Ascending aorta (tissue), 2 donors: ENCODE results near the gene MRPL48. TPM values are rescaled to one million over a fixed set of nuclear protein-coding genes. Genes with fewer than 3 reads are reported as not detected.
"Not testable (repeated sequence)": the region's sequence is repeated elsewhere in the genome, so short reads cannot be mapped to it uniquely, and the experiment has no call there.

ENCODE experiments used
- DNase-seq, 2 donors: peaks; one replicate each; pipeline ENCODE4 v3.0.0-alpha.2; 2019; ENCODE audit warnings: low spot score in 2 of 2
- H3K27ac ChIP-seq, 2 donors: fragments of 200-600 bp; sonication (generic); one replicate each; pipeline ENCODE4 v1.5.1; 2016 to 2017; ENCODE audit warnings: mild to moderate bottlenecking in 1 of 2
- H3K27me3 ChIP-seq: fragments of 200-600 bp; sonication (generic); one replicate; pipeline ENCODE4 v1.5.1; 2017
- H3K36me3 ChIP-seq, 2 donors: fragments of 200-600 bp; sonication (generic); one replicate each; pipeline ENCODE4 v1.5.1; 2016
- H3K4me1 ChIP-seq, 2 donors: fragments of 200-600 bp; sonication (generic); one replicate each; pipeline ENCODE4 v1.5.1; 2016 to 2017; ENCODE audit warnings: mild to moderate bottlenecking in 1 of 2
- H3K4me3 ChIP-seq, 2 donors: fragments of 200-600 bp; sonication (generic); one replicate each; pipeline ENCODE4 v1.5.1; 2016 to 2017; ENCODE audit warnings: mild to moderate bottlenecking in 1 of 2
- H3K9me3 ChIP-seq, 2 donors: fragments of 200-600 bp; sonication (generic); one replicate each; pipeline ENCODE4 v1.5.1; 2016
- intact Hi-C: fragments of 100-400 bp; cut with DNase I; formaldehyde crosslinking; loops from one replicate; pipeline ENCODE4 v1.15.1; 2023
- total RNA-seq: library from RNA; depleted of rRNA; stranded (reverse); fragments of >200 nt; gene quantifications from one replicate; pipeline ENCODE4 v1.1.0, GENCODE V29; 2016
- TF ChIP-seq, protein P1 (sequence below), 3 experiments: fragments of 200-600 bp in 2 of 3; fragments of 450-650 bp in 1 of 3; sonication (generic) in 2 of 3; IDR thresholded peaks; one replicate each; pipeline ENCODE4 v1.5.1; 2016 to 2019; ENCODE audit warnings: antibody characterized with exemption in 3 of 3, mild to moderate bottlenecking in 1 of 3, moderate library complexity in 1 of 3

Gene MRPL48
- total RNA-seq, 1 donor from 2014 or later, result not detected

DNA sequence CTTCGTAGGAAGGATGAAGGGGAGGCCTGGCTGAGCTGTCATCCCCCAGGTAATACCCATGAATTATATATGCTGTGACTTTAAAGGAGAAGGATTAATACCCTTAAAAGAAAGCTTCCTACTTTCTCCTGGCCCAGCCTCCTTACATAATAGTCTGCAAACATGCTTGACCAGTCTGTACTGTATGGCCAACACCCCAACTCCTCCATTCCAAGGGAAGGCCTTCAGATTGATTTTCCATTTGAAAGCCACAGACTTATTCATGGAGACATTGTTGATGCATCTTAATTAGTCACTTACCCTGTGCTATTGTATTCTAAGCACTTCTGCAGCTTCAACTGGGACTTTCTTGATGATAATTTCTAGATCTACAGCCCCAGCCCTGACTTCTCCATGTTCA is 91.1 kb downstream of the MRPL48 start:
- Histone ChIP-seq H3K36me3 (peaks cover 1 to 4% of the 10 kb centered on the region in 2 donors), H3K4me3 (no peak overlapping the region), H3K4me1 (peaks cover 3 to 15% of the 10 kb centered on the region in 2 donors), H3K9me3 (no peaks in the 10 kb centered on the region), H3K27me3 (no peaks in the 10 kb centered on the region), H3K27ac (no peak overlapping the region)
- no peak for DNase-seq
- intact Hi-C loops, result loop anchor here (5.0 to 10.0 kb wide), 2 partner anchors 91 to 1654 kb away; partner anchors contain the start of genes INPPL1 and MRPL48
- TF ChIP-seq, protein P1, sequence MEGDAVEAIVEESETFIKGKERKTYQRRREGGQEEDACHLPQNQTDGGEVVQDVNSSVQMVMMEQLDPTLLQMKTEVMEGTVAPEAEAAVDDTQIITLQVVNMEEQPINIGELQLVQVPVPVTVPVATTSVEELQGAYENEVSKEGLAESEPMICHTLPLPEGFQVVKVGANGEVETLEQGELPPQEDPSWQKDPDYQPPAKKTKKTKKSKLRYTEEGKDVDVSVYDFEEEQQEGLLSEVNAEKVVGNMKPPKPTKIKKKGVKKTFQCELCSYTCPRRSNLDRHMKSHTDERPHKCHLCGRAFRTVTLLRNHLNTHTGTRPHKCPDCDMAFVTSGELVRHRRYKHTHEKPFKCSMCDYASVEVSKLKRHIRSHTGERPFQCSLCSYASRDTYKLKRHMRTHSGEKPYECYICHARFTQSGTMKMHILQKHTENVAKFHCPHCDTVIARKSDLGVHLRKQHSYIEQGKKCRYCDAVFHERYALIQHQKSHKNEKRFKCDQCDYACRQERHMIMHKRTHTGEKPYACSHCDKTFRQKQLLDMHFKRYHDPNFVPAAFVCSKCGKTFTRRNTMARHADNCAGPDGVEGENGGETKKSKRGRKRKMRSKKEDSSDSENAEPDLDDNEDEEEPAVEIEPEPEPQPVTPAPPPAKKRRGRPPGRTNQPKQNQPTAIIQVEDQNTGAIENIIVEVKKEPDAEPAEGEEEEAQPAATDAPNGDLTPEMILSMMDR (IDR thresholded peaks at IDR 0.05), result no peak

DNA sequence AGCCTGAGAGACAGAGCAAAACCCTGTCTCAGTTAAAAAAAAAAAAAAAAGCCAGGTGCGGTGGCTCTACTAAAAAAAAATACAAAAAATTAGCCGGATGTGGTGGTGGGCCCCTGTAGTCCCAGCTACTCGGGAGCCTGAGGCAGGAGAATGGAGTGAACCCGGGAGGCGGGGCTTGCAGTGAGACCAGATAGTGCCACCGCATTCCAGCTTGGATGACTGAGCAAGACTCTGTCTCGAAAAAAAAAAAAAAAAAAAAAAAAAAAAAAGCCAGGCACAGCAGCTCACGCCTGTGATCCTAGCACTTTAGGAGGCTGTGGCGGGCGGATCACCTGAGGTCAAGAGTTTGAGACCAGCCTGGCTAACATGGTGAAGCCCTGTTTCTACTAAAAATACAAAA is 92.8 kb downstream of the MRPL48 start:
- H3K4me1 ChIP-seq, result peaks cover 3 to 12% of the 10 kb centered on the region in 2 donors
- H3K27ac ChIP-seq, DNase-seq, H3K36me3 ChIP-seq, H3K27me3 ChIP-seq, H3K9me3 ChIP-seq, intact Hi-C loops, H3K4me3 ChIP-seq: not testable (repeated sequence)

GRCh38 chr11:73883856-73884255 is 96.2 kb downstream of the MRPL48 start:
- intact Hi-C loops, result no loop called here
- no peaks in the 10 kb centered on the region for H3K4me1 ChIP-seq
- peaks cover 7 to 14% of the 10 kb centered on the region in 2 donors for H3K36me3 ChIP-seq

GRCh38 chr11:73888244-73888643 is 100.6 kb downstream of the MRPL48 start:
- peaks cover 15 to 34% of the 10 kb centered on the region in 2 donors for H3K36me3 ChIP-seq
- intact Hi-C loops, result no loop called here
- DNase-seq, result no peak

More at GRCh38 chr11:73883856-73884255, 96.2 kb downstream of the MRPL48 start:
- Histone ChIP-seq H3K27me3 (no peaks in the 10 kb centered on the region), H3K4me3 (no peak overlapping the region), H3K27ac (no peak overlapping the region), H3K9me3 (no peaks in the 10 kb centered on the region)
- TF ChIP-seq, protein P1 (IDR thresholded peaks at IDR 0.05), result no peak
- DNase-seq, result no peak

DNA sequence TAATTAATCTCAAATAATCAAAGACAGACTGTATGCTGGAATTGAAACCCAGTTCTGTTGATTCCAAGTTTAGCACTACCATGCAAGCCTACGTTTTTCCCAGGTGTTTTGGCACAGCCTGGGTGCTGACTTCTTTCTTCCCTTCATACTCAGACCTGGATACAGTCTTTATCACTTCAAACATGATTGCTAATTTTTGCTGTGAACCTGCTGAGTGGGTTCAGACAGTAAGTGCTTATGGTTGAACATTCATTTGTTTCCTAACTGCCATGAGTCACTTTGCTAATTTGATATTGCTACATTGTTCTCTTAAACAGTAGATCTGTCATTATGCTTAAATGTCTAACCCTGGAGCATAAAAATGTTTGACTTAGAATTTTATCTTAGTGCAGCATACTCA is 101.3 kb downstream of the MRPL48 start:
- Histone ChIP-seq H3K4me3 (no peak overlapping the region), H3K9me3 (no peaks in the 10 kb centered on the region), H3K27ac (no peak overlapping the region), H3K27me3 (no peaks in the 10 kb centered on the region), H3K4me1 (no peaks in the 10 kb centered on the region), H3K36me3 (peaks cover 19 to 38% of the 10 kb centered on the region in 2 donors)
- intact Hi-C loops, result no loop called here
- no peak for DNase-seq
- TF ChIP-seq, protein P1 (IDR thresholded peaks at IDR 0.05), result no peak

More at GRCh38 chr11:73888244-73888643, 100.6 kb downstream of the MRPL48 start:
- TF ChIP-seq, protein P1 (IDR thresholded peaks at IDR 0.05), result no peak
- H3K4me1 ChIP-seq, result no peaks in the 10 kb centered on the region
- no peak overlapping the region for H3K27ac ChIP-seq
- H3K27me3 ChIP-seq, result no peaks in the 10 kb centered on the region
- H3K9me3 ChIP-seq, result no peaks in the 10 kb centered on the region
- no peak overlapping the region for H3K4me3 ChIP-seq

DNA sequence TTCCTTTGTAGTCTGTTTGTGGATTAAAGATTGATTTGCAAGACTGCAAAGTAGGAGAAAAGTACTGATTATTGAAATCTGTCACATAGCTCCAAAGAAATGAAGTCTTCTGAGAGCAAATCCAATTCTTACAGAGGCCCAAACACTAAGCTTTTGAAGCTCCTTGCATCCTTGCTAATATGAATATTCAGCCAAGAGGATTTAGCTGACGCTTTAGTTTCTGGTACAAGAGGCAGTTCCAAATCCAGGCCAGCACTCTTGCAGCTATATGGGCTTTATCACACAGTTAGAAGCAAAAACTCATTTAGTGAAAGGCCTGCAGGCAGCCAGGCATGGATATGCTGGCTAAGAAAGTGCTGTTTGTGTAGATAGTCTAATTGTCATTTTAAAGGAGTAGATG is 101.9 kb downstream of the MRPL48 start:
- Histone ChIP-seq H3K27me3 (no peaks in the 10 kb centered on the region), H3K4me1 (no peaks in the 10 kb centered on the region), H3K27ac (no peak overlapping the region), H3K36me3 (peaks cover 17 to 40% of the 10 kb centered on the region in 2 donors), H3K9me3 (no peaks in the 10 kb centered on the region), H3K4me3 (no peak overlapping the region)
- intact Hi-C loops, result no loop called here
- TF ChIP-seq, protein P1 (IDR thresholded peaks at IDR 0.05), result no peak
- DNase-seq, result no peak
